Ovary (tissue), 9 donors: ENCODE data around the gene ZNF280B. TPM values are rescaled to one million over a fixed set of nuclear protein-coding genes. Genes with fewer than 3 reads are reported as not detected.
"Not testable (repeated sequence)": the region's sequence is repeated elsewhere in the genome, so short reads cannot be mapped to it uniquely, and the experiment has no call there.

Source experiments
- DNase-seq, 5 donors: peaks; one replicate each; pipeline ENCODE4 v3.0.0-alpha.2; 2019 to 2020
- H3K27ac ChIP-seq, 2 donors: fragments of 200-600 bp; one replicate each; pipeline versions ENCODE4 v1.5.1 to v1.8.0; 2019 to 2022
- H3K27me3 ChIP-seq: fragments of 200-600 bp; one replicate; pipeline ENCODE4 v1.8.0; 2022
- H3K36me3 ChIP-seq: fragments of 200-600 bp; sonication (generic); one replicate; pipeline ENCODE4 v1.5.1; 2019
- H3K4me1 ChIP-seq: one replicate; pipeline ENCODE4 v1.8.1; 2013; ENCODE audit warnings: mild to moderate bottlenecking, moderate library complexity; ENCODE audit not compliant: insufficient read depth
- H3K4me3 ChIP-seq: fragments of 200-600 bp; sonication (generic); one replicate; pipeline ENCODE4 v1.5.1; 2017
- H3K9me3 ChIP-seq, 2 donors: fragments of 200-600 bp in 1 of 2; sonication (generic) in 1 of 2; one replicate each; pipeline versions ENCODE4 v1.5.1 to v1.8.1; 2013 to 2019; ENCODE audit warnings: mild to moderate bottlenecking in 1 of 2, moderate library complexity in 1 of 2
- EP300 ChIP-seq: sonication (generic); formaldehyde crosslinking; IDR thresholded peaks from one replicate; pipeline ENCODE4 v1.6.1; 2017; ENCODE audit warnings: antibody characterized with exemption
- POLR2A ChIP-seq: fragments of 450-650 bp; IDR thresholded peaks from one replicate; pipeline ENCODE4 v1.6.1; 2017; ENCODE audit warnings: antibody characterized with exemption, mild to moderate bottlenecking, moderate library complexity
- WGBS, 3 donors: extraction: QIAGEN DNeasy Blood & Tissue Kit in 1 of 3; methylation state at CpG; one replicate each; pipeline versions ENCODE4 v1.1.5 to v1.1.7; 2013 to 2017; 5-methylcytosine and 5-hydroxymethylcytosine counted together
- intact Hi-C, 4 donors: fragments of 100-400 bp; cut with DNase I; formaldehyde crosslinking; loops; one replicate each; pipeline versions ENCODE4 v1.11.0 to v1.15.1; 2022 to 2023
- polyA plus RNA-seq, 2 donors: library from polyadenylated mRNA; stranded (reverse); fragments of 200-250 nt in 1 of 2; fragments of 350-450 nt in 1 of 2; fragmentation: Illumina TruSeq in 1 of 2; extraction: RNeasy Lipid Tissue Mini Kit (QIAGEN cat#74804) in 1 of 2; gene quantifications; one replicate each; pipeline ENCODE4 v1.2.3, GENCODE V29; 2013 to 2014
- total RNA-seq, 7 donors: library from RNA; depleted of rRNA in 2 of 7; stranded (reverse); fragments of >200 nt in 2 of 7; fragmentation: NEBNext Ultra II Directional in 3 of 7; extraction: Animal tissue kit (Norgen Biotek cat#: 25700) in 3 of 7; gene quantifications; one replicate each; pipeline versions ENCODE4 v1.1.0 to v1.2.4, GENCODE V29; 2016 to 2023
- TF ChIP-seq, protein P1 (sequence below), 3 donors: fragments of 450-650 bp in 2 of 3; fragments of 200-600 bp in 1 of 3; IDR thresholded peaks; one replicate each; pipeline versions ENCODE4 v1.5.1 to v1.8.0; 2016 to 2022; ENCODE audit warnings: antibody characterized with exemption in 3 of 3, mild to moderate bottlenecking in 1 of 3
- donor health status: DM: no; HTN: no; CAD: no; lungs with moderate emphysema.
- donor health status: DM: no; HTN: no; CAD: no.
- donor health status: Bipolar disorder and iron deficiency.
- donor health status: DM: yes; HTN: yes; CAD: no.
- donor health status: DM: no; HTN: no; CAD: no.
- donor health status: DM: yes; HTN: yes; CAD: no.

ZNF280B gene
- total and polyA plus RNA-seq, 9 donors = 0.72 to 4.0 (median 2.3) TPM

GRCh38 chr22:22534604-22535415, 26.3 kb upstream of the ZNF280B start:
- Histone ChIP-seq H3K36me3 (no peaks in the 10 kb centered on the region), H3K4me1 (no peaks in the 10 kb centered on the region), H3K9me3 (no peaks in the 10 kb centered on the region), H3K27me3 (no peaks in the 10 kb centered on the region), H3K27ac (no peak overlapping the region), H3K4me3 (no peak overlapping the region)
- TF ChIP-seq POLR2A (no peak), EP300 (no peak)
- TF ChIP-seq, protein P1, sequence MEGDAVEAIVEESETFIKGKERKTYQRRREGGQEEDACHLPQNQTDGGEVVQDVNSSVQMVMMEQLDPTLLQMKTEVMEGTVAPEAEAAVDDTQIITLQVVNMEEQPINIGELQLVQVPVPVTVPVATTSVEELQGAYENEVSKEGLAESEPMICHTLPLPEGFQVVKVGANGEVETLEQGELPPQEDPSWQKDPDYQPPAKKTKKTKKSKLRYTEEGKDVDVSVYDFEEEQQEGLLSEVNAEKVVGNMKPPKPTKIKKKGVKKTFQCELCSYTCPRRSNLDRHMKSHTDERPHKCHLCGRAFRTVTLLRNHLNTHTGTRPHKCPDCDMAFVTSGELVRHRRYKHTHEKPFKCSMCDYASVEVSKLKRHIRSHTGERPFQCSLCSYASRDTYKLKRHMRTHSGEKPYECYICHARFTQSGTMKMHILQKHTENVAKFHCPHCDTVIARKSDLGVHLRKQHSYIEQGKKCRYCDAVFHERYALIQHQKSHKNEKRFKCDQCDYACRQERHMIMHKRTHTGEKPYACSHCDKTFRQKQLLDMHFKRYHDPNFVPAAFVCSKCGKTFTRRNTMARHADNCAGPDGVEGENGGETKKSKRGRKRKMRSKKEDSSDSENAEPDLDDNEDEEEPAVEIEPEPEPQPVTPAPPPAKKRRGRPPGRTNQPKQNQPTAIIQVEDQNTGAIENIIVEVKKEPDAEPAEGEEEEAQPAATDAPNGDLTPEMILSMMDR (IDR thresholded peaks at IDR 0.05) = no peak
- intact Hi-C loops = no loop called here
- WGBS, 3 donors = 82 to 87% (median 82%) methylated on average over 9 of the region's 9 CpGs
- DNase-seq = no peak

DNA sequence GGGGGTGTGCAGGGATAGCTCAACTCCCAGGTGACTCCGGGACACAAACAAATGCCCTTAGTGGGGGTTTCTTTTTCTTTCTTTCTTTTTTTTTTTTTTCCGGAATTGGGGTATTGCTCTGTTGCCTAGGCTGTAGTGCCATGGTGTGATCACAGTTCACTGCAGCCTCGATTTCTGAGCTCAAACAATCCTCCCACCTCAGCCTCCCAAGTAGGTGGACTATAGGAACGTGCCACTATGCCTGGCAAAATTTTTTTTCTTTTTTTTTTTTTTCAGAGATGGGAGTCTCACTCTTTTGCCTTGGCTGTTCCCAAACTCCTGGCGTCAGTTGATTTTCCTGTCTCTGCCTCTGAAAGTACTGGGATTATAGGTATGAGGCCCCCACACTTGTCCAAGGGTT, 25.3 kb upstream of the ZNF280B start:
- DNase-seq = no peak
- TF ChIP-seq POLR2A (no peak), EP300 (no peak)
- TF ChIP-seq, protein P1 (IDR thresholded peaks at IDR 0.05) = no peak
- no peaks in the 10 kb centered on the region for H3K36me3 ChIP-seq
- H3K4me3 ChIP-seq = no peak overlapping the region
- no peaks in the 10 kb centered on the region for H3K9me3 ChIP-seq
- no peaks in the 10 kb centered on the region for H3K27me3 ChIP-seq
- 58 to 81% (median 73%) methylated on average over 5 of the region's 5 CpGs for WGBS, 3 donors
- no peak overlapping the region for H3K27ac ChIP-seq
- H3K4me1 ChIP-seq = no peaks in the 10 kb centered on the region
- intact Hi-C loops = no loop called here

- intact Hi-C loops = no loop called here
Measured at GRCh38 chr22:22533417-22533816, 24.9 kb upstream of the ZNF280B start.

GRCh38 chr22:22532547-22533071, 24.1 kb upstream of the ZNF280B start:
- H3K9me3 ChIP-seq, H3K4me3 ChIP-seq, H3K27ac ChIP-seq, H3K4me1 ChIP-seq, DNase-seq, H3K36me3 ChIP-seq, H3K27me3 ChIP-seq, intact Hi-C loops: not testable (repeated sequence)
- WGBS, 3 donors = 83 to 96% (median 86%) methylated on average over 12 of the region's 12 CpGs

More at GRCh38 chr22:22533417-22533816, 24.9 kb upstream of the ZNF280B start:
- H3K9me3 ChIP-seq = no peaks in the 10 kb centered on the region
- no peaks in the 10 kb centered on the region for H3K4me1 ChIP-seq
- no peak overlapping the region for H3K27ac ChIP-seq
- TF ChIP-seq EP300 = no peak
- H3K36me3 ChIP-seq = no peaks in the 10 kb centered on the region
- DNase-seq = no peak
- H3K27me3 ChIP-seq = no peaks in the 10 kb centered on the region
- WGBS, 3 donors = 75 to 83% (median 82%) methylated on average over 1 of the region's 1 CpG
- no peak overlapping the region for H3K4me3 ChIP-seq

GRCh38 chr22:22531770-22532546, 23.4 kb upstream of the ZNF280B start:
- Histone ChIP-seq H3K27me3 (no peaks in the 10 kb centered on the region), H3K27ac (no peak overlapping the region), H3K4me3 (no peak overlapping the region), H3K4me1 (no peaks in the 10 kb centered on the region), H3K9me3 (no peaks in the 10 kb centered on the region), H3K36me3 (no peaks in the 10 kb centered on the region)
- DNase-seq = no peak
- intact Hi-C loops = no loop called here
- TF ChIP-seq POLR2A (no peak), EP300 (no peak)
- TF ChIP-seq, protein P1 (IDR thresholded peaks at IDR 0.05) = no peak
- 72 to 80% (median 73%) methylated on average over 7 of the region's 7 CpGs for WGBS, 3 donors
